Natural killer cell (primary cell): ENCODE results near the gene TXNDC5. TPM values are rescaled to one million over a fixed set of nuclear protein-coding genes. Genes with fewer than 3 reads are reported as not detected.

Experiments
- ATAC-seq, 3 donors: fragments of 150-1000 bp in 2 of 3; fragments of 200-7000 bp in 1 of 3; cut with Tn5 transposase; 1 replicate in 1 of 3; 2 replicates in 2 of 3; pipeline ENCODE4 v1.10.0; 2021; ENCODE audit warnings: mild to moderate bottlenecking in 2 of 3, moderate library complexity in 2 of 3
- DNase-seq, 2 donors: peaks; one replicate each; pipeline versions ENCODE4 v3.0.0 to v3.0.0-alpha.2; 2013 to 2021; ENCODE audit warnings: mixed read lengths in 1 of 2
- H3K27ac ChIP-seq: one replicate; pipeline ENCODE4 v1.5.1; 2013; ENCODE audit warnings: mild to moderate bottlenecking, low read length
- H3K27me3 ChIP-seq: one replicate; pipeline ENCODE4 v1.6.1; 2013; ENCODE audit warnings: low read length; ENCODE audit not compliant: control insufficient read depth, insufficient read depth
- H3K36me3 ChIP-seq: one replicate; pipeline ENCODE4 v1.6.1; 2013; ENCODE audit warnings: low read length; ENCODE audit not compliant: control insufficient read depth, insufficient read depth
- H3K4me1 ChIP-seq: one replicate; pipeline ENCODE4 v1.6.1; 2013; ENCODE audit warnings: low read length; ENCODE audit not compliant: control insufficient read depth, insufficient read depth
- H3K4me3 ChIP-seq: one replicate; pipeline ENCODE4 v1.5.1; 2013; ENCODE audit warnings: low read length
- H3K9me3 ChIP-seq: one replicate; pipeline ENCODE4 v1.6.1; 2013; ENCODE audit warnings: low read length; ENCODE audit not compliant: control insufficient read depth, insufficient read depth
- H3K27ac Mint-ChIP-seq, 2 donors: one replicate each; pipeline ENCODE4 v1.8.0; 2022; ENCODE audit warnings: mild to moderate bottlenecking in 2 of 2, mixed read lengths in 2 of 2, moderate library complexity in 1 of 2
- H3K27me3 Mint-ChIP-seq, 2 donors: one replicate each; pipeline ENCODE4 v1.8.0; 2022; ENCODE audit warnings: low read depth in 2 of 2, mixed read lengths in 2 of 2
- H3K36me3 Mint-ChIP-seq: one replicate; pipeline ENCODE4 v1.8.0; 2022; ENCODE audit warnings: mixed read lengths
- H3K4me1 Mint-ChIP-seq, 2 donors: one replicate each; pipeline ENCODE4 v1.8.0; 2022; ENCODE audit warnings: mixed read lengths in 2 of 2
- H3K4me3 Mint-ChIP-seq: one replicate; pipeline ENCODE4 v1.8.0; 2022; ENCODE audit warnings: mild to moderate bottlenecking, moderate library complexity, mixed read lengths
- H3K9me3 Mint-ChIP-seq, 2 donors: one replicate each; pipeline ENCODE4 v1.8.0; 2022; ENCODE audit warnings: mixed read lengths in 2 of 2
- WGBS: methylation state at CpG from one replicate; pipeline ENCODE4 v1.1.7; 2013; ENCODE audit warnings: missing lambda C conversion rate; ENCODE audit not compliant: insufficient coverage; 5-methylcytosine and 5-hydroxymethylcytosine counted together
- intact Hi-C: fragments of 100-400 bp; cut with micrococcal nuclease; formaldehyde crosslinking; loops from one replicate; pipeline ENCODE4 v1.14.2; 2022
- total RNA-seq, 4 donors: library from RNA; stranded (reverse); fragments of 120-200 nt in 1 of 4; gene quantifications; one replicate each; pipeline versions ENCODE4 v1.2.3 to v1.2.4, GENCODE V29; 2013 to 2022
- TF ChIP-seq, protein P1 (sequence below): fragments of 200-600 bp; IDR thresholded peaks from one replicate; pipeline ENCODE4 v1.8.0; 2022; ENCODE audit warnings: antibody characterized with exemption

The TXNDC5 gene
- total RNA-seq, 3 donors from 2014 or later (not counting 1 experiment from before 2014, with no cell fraction given) = 7.9 to 105 (median 9.7) TPM

DNA sequence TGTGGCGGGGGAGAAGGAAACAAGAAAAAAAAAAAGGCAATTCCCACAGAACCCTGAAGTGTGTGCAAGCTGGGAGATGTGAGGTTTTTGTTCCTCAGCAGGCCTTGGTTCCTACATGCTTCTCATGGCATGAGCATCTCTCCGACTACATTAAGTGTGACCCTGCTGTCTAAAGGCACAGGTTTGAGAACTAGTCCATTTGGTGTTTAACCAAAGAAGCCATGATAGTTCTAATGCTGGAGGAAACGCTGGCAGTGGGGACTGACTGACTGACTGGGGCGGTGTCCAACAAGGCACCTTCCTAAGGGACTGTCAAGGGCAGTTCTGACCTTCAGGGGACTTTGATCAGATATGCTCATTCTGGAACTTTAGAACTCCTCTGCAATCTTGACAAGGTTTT, 3.8 kb downstream of the TXNDC5 start:
- intact Hi-C loops = no loop called here
- TF ChIP-seq, protein P1, sequence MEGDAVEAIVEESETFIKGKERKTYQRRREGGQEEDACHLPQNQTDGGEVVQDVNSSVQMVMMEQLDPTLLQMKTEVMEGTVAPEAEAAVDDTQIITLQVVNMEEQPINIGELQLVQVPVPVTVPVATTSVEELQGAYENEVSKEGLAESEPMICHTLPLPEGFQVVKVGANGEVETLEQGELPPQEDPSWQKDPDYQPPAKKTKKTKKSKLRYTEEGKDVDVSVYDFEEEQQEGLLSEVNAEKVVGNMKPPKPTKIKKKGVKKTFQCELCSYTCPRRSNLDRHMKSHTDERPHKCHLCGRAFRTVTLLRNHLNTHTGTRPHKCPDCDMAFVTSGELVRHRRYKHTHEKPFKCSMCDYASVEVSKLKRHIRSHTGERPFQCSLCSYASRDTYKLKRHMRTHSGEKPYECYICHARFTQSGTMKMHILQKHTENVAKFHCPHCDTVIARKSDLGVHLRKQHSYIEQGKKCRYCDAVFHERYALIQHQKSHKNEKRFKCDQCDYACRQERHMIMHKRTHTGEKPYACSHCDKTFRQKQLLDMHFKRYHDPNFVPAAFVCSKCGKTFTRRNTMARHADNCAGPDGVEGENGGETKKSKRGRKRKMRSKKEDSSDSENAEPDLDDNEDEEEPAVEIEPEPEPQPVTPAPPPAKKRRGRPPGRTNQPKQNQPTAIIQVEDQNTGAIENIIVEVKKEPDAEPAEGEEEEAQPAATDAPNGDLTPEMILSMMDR = no peak
- H3K27ac Mint-ChIP-seq = no peak overlapping the region

DNA sequence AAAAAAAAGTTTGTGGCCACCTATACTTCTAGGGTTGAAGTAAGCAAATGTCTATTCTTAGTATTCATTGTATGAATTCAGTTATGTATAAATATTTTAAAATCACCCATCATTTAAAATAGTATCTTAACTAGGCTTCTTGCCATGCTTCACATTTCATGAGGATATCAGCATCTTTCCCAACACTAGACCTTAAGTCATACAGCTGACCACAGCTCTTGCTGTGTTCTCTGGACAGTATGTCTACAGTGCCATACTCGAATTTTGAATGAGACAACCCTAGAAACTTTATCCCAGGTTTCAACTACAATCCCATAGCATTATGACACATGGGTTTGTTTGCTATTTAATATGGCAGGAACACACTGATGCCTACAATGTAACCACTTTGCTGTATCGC, 5.2 kb downstream of the TXNDC5 start:
- no peak for ATAC-seq
- Histone ChIP-seq H3K4me3 (no peak overlapping the region), H3K27me3 (no peaks in the 10 kb centered on the region), H3K36me3 (peaks cover 19% of the 10 kb centered on the region), H3K4me1 (peaks cover 7% of the 10 kb centered on the region), H3K9me3 (no peaks in the 10 kb centered on the region), H3K27ac (no peak overlapping the region)
- no peaks in the 10 kb centered on the region for H3K36me3 Mint-ChIP-seq
- H3K27ac Mint-ChIP-seq = no peak overlapping the region
- no peak for DNase-seq
- intact Hi-C loops = no loop called here
- peaks cover 0 to 15% of the 10 kb centered on the region in 2 donors for H3K4me1 Mint-ChIP-seq
- WGBS = 95% methylated on average over 2 of the region's 2 CpGs
- H3K27me3 Mint-ChIP-seq = no peaks in the 10 kb centered on the region
- TF ChIP-seq, protein P1 = no peak
- no peaks in the 10 kb centered on the region for H3K9me3 Mint-ChIP-seq
- H3K4me3 Mint-ChIP-seq = no peak overlapping the region

More for the DNA sequence above, 3.8 kb downstream of the TXNDC5 start:
- Histone ChIP-seq H3K36me3 (peaks cover 15% of the 10 kb centered on the region), H3K4me1 (peaks cover 13% of the 10 kb centered on the region), H3K27ac (no peak overlapping the region), H3K27me3 (no peaks in the 10 kb centered on the region), H3K9me3 (no peaks in the 10 kb centered on the region), H3K4me3 (no peak overlapping the region)
- WGBS = 98% methylated on average over 4 of the region's 4 CpGs
- Mint-ChIP-seq H3K4me3 (no peak overlapping the region), H3K36me3 (no peaks in the 10 kb centered on the region), H3K9me3 (no peaks in the 10 kb centered on the region), H3K27me3 (no peaks in the 10 kb centered on the region), H3K4me1 (peaks cover 0 to 19% of the 10 kb centered on the region in 2 donors)
- no peak for DNase-seq
- no peak for ATAC-seq

DNA sequence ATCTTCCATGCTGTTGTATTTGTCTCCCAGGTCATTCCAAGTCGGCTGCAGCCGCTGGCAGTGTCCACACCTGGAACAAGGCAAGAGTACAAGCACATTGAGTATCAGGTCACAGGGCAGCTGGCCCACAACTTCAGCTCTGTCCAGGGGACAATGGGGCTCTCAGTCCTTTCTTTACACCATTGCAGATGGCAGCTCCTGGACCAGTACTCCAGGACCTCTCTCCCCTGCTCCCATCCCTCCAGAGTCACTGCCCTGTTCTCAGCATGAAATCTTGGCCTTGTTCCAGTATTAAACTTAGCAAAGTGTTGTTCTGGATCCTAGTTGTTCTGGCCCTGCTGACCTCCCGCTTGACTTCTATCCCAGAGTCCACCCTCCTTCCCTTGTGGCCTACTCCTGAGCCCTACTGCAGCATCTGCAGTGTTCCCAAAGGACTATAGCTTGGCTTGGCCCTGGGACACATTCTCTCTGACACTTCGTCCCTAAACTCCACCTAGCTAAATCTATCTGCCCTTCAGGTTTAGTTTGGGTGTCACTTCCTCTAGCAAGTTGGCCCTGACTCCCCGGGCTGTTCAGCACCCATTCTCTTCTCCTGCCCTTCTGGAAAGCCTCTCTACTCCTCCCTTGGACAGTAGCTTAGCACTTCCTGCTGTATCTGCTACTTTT, 5.8 kb downstream of the TXNDC5 start:
- DNase-seq = no peak
- H3K27me3 Mint-ChIP-seq = no peaks in the 10 kb centered on the region
- WGBS = 89% methylated on average over 5 of the region's 5 CpGs
- no peak overlapping the region for H3K27ac ChIP-seq
- no peaks in the 10 kb centered on the region for H3K9me3 ChIP-seq
- no peak overlapping the region for H3K27ac Mint-ChIP-seq
- no peak overlapping the region for H3K4me3 Mint-ChIP-seq
- intact Hi-C loops = no loop called here
- H3K9me3 Mint-ChIP-seq = no peaks in the 10 kb centered on the region
- no peaks in the 10 kb centered on the region for H3K27me3 ChIP-seq
- no peaks in the 10 kb centered on the region for H3K36me3 Mint-ChIP-seq
- TF ChIP-seq, protein P1 = no peak
- H3K4me1 Mint-ChIP-seq = peaks cover 0 to 15% of the 10 kb centered on the region in 2 donors
- H3K4me3 ChIP-seq = no peak overlapping the region
- H3K36me3 ChIP-seq = peaks cover 23% of the 10 kb centered on the region
- peaks cover 7% of the 10 kb centered on the region for H3K4me1 ChIP-seq
- no peak for ATAC-seq

DNA sequence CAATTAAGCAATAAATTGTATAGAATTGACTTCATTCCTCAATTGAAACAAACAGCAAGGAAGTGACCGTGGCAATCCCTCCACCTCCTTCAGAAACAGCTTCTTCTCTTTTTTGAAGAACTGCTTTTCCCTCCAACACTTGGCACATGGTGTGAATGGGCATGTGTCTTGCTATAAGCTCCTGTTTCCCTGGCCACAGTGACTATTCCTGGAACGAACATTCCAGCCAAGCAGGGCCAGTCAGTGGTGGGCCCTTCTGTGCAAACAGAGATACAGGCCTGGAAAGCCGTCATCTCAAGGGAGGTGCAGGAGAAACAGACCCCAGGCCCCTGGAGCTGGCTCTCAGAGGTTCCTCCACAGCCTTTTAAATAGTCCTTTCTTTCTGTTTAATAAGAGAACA, 6.9 kb downstream of the TXNDC5 start:
- intact Hi-C loops = no loop called here
- H3K36me3 Mint-ChIP-seq = peaks cover 4% of the 10 kb centered on the region

More for the DNA sequence above, 6.9 kb downstream of the TXNDC5 start:
- no peak overlapping the region for H3K4me3 Mint-ChIP-seq
- no peak for DNase-seq
- H3K4me1 ChIP-seq = no peaks in the 10 kb centered on the region
- no peaks in the 10 kb centered on the region for H3K9me3 ChIP-seq
- 95% methylated on average over 3 of the region's 3 CpGs for WGBS
- no peaks in the 10 kb centered on the region for H3K27me3 Mint-ChIP-seq
- no peaks in the 10 kb centered on the region for H3K27me3 ChIP-seq
- H3K36me3 ChIP-seq = peaks cover 28% of the 10 kb centered on the region
- no peaks in the 10 kb centered on the region for H3K9me3 Mint-ChIP-seq
- TF ChIP-seq, protein P1 = no peak
- peaks cover 0 to 5% of the 10 kb centered on the region in 2 donors for H3K4me1 Mint-ChIP-seq
- no peak overlapping the region for H3K27ac ChIP-seq
- H3K27ac Mint-ChIP-seq = no peak overlapping the region
- no peak for ATAC-seq
- H3K4me3 ChIP-seq = no peak overlapping the region
